ENCODE data around the gene HMCES. TPM values are rescaled to one million over a fixed set of nuclear protein-coding genes. Genes with fewer than 3 reads are reported as not detected.
A peak's percentile ranks its signal among the peaks of the same experiment; 100 is the strongest.

Gene HMCES
- total and polyA plus RNA-seq, 2 of the 13 experiments (the other 11 are each of a cell fraction or from before 2014, with no cell fraction given) = 16.1 to 37.5 TPM

DNA sequence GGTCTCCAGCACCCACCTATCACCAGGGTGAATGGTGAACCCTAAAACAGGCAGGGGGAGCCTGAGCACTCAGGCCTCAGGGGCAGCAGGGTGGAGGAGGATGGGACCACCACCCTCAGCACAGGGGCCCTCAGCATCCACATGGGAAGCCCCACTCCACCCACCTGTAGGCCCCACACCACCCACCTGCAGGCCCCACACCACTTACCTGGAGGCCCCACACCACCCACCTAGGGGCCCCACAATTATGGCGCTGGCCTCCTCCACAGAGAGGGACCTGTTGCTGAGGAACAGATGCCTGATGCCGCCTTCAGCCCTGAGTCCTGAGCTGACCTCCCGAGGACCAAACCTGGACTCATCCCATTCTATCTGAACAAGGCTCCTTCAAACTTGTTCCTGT is 46.7 kb downstream of the HMCES start (continued):
- TF ChIP-seq, protein P1, sequence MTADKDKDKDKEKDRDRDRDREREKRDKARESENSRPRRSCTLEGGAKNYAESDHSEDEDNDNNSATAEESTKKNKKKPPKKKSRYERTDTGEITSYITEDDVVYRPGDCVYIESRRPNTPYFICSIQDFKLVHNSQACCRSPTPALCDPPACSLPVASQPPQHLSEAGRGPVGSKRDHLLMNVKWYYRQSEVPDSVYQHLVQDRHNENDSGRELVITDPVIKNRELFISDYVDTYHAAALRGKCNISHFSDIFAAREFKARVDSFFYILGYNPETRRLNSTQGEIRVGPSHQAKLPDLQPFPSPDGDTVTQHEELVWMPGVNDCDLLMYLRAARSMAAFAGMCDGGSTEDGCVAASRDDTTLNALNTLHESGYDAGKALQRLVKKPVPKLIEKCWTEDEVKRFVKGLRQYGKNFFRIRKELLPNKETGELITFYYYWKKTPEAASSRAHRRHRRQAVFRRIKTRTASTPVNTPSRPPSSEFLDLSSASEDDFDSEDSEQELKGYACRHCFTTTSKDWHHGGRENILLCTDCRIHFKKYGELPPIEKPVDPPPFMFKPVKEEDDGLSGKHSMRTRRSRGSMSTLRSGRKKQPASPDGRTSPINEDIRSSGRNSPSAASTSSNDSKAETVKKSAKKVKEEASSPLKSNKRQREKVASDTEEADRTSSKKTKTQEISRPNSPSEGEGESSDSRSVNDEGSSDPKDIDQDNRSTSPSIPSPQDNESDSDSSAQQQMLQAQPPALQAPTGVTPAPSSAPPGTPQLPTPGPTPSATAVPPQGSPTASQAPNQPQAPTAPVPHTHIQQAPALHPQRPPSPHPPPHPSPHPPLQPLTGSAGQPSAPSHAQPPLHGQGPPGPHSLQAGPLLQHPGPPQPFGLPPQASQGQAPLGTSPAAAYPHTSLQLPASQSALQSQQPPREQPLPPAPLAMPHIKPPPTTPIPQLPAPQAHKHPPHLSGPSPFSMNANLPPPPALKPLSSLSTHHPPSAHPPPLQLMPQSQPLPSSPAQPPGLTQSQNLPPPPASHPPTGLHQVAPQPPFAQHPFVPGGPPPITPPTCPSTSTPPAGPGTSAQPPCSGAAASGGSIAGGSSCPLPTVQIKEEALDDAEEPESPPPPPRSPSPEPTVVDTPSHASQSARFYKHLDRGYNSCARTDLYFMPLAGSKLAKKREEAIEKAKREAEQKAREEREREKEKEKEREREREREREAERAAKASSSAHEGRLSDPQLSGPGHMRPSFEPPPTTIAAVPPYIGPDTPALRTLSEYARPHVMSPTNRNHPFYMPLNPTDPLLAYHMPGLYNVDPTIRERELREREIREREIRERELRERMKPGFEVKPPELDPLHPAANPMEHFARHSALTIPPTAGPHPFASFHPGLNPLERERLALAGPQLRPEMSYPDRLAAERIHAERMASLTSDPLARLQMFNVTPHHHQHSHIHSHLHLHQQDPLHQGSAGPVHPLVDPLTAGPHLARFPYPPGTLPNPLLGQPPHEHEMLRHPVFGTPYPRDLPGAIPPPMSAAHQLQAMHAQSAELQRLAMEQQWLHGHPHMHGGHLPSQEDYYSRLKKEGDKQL (CRISPR knock-in tag; IDR thresholded peaks at IDR 0.05; ENCODE audit: low read depth) = no peak
- TF ChIP-seq ZIK1 (CRISPR knock-in tag; IDR thresholded peaks at IDR 0.05; ENCODE audit: borderline replicate concordance, low read depth) = no peak
- no peak for TF ChIP-seq ZNF292 (CRISPR knock-in tag; IDR thresholded peaks at IDR 0.05; ENCODE audit: borderline replicate concordance, low read depth)
- no peak for TF ChIP-seq GABPA (IDR thresholded peaks at IDR 0.05; ENCODE audit: low read depth, low read length)
- TF ChIP-seq GABPA (CRISPR knock-in tag; IDR thresholded peaks at IDR 0.05; ENCODE audit: low read depth) = no peak
- no peak for TF ChIP-seq FOXM1 (CRISPR knock-in tag; IDR thresholded peaks at IDR 0.05)
- no peak for TF ChIP-seq MYC (CRISPR knock-in tag; IDR thresholded peaks at IDR 0.05; ENCODE audit: borderline replicate concordance)
- no peak for TF ChIP-seq SNAPC2 (CRISPR knock-in tag; IDR thresholded peaks at IDR 0.05)
- no peak for TF ChIP-seq FOSL2 (CRISPR knock-in tag; IDR thresholded peaks at IDR 0.05)

DNA sequence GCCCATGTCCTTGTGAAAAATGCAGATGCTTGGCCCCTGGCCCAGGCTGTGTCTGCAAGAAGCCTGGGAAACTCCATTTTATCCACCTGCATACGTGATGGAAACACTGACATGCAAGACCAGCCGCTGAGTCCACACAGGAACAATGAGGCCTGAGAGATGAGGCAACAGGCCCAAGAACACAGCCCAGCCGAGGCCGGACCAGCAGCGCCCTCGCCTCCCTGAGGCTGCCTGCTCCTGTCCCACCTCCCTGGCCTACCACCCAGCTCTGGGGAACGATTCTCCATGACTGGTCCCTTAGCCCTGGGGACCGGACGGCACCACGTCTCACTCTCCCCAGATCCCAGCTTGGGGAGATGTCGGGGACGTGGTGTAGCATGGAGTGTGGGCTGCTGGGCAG is 47.5 kb downstream of the HMCES start:
- in situ Hi-C loops (cut with HindIII; ENCODE audit: extremely low pct_ligation_motif_present, low pct_unique_long_range_greater_than_20kb) = no loop called here
- H4K20me1 ChIP-seq (ENCODE audit: insufficient read depth, low read length) = no peaks in the 10 kb centered on the region
- no peaks in the 10 kb centered on the region for H3K27me3 ChIP-seq (ENCODE audit: control insufficient read depth in 1 of 2, insufficient read depth in 2 of 2, low read length in 2 of 2)
- H3K36me3 ChIP-seq (replicated peaks in 1 of 2; ENCODE audit: control insufficient read depth in 1 of 2, insufficient read depth in 2 of 2, low read length in 2 of 2) = no peaks in the 10 kb centered on the region
- FAIRE-seq (no peak), ATAC-seq (peak; percentile 40), DNase-seq (ENCODE audit: low spot score) (no peak)
- POLR2A ChIA-PET = interaction anchor here (4.6 kb wide), 1 partner anchor 9 kb away, joined by 33 read pairs; a partner anchor contains a TSS
- WGBS (ENCODE audit: low lambda C conversion rate) = 67% methylated on average over 1 of the region's 12 CpGs
- H3K27ac ChIP-seq (ENCODE audit: extremely low read length, insufficient read depth, low read length) = no peak overlapping the region
- H3K79me2 ChIP-seq (ENCODE audit: insufficient read depth, low read length) = no peaks in the 10 kb centered on the region
- intact Hi-C loops (cut with micrococcal nuclease; ENCODE audit: unreplicated experiment) = no loop called here
- no peaks in the 10 kb centered on the region for H3K9me3 ChIP-seq (ENCODE audit: low read length)
- CTCF ChIA-PET (ENCODE audit: low intra/inter-chr PET ratio, low total read pairs) = no interaction called here
- H3K4me2 ChIP-seq (ENCODE audit: low read depth, low read length) = peak overlapping the region; percentile 52
- no TSS peak for BruUV-seq (replicated peaks)
- no peak overlapping the region for H2AFZ ChIP-seq (ENCODE audit: low read length)
- peak overlapping the region; percentile 35; the same call in 1 of the 2 replicates for H3K9ac ChIP-seq (ENCODE audit: insufficient read depth, low read depth, low read length)
- peaks cover 64% of the 10 kb centered on the region for H3K4me1 ChIP-seq (ENCODE audit: insufficient read depth, low read length)
- H3K4me3 ChIP-seq (replicated peaks in 1 of 3; ENCODE audit: insufficient read depth in 1 of 3, low read depth in 2 of 3, low read length in 3 of 3) = peak overlapping the region in 1 of 3 experiments; percentile 17; a peak in 1 of 6 replicates
- TF ChIP-seq, protein P2, sequence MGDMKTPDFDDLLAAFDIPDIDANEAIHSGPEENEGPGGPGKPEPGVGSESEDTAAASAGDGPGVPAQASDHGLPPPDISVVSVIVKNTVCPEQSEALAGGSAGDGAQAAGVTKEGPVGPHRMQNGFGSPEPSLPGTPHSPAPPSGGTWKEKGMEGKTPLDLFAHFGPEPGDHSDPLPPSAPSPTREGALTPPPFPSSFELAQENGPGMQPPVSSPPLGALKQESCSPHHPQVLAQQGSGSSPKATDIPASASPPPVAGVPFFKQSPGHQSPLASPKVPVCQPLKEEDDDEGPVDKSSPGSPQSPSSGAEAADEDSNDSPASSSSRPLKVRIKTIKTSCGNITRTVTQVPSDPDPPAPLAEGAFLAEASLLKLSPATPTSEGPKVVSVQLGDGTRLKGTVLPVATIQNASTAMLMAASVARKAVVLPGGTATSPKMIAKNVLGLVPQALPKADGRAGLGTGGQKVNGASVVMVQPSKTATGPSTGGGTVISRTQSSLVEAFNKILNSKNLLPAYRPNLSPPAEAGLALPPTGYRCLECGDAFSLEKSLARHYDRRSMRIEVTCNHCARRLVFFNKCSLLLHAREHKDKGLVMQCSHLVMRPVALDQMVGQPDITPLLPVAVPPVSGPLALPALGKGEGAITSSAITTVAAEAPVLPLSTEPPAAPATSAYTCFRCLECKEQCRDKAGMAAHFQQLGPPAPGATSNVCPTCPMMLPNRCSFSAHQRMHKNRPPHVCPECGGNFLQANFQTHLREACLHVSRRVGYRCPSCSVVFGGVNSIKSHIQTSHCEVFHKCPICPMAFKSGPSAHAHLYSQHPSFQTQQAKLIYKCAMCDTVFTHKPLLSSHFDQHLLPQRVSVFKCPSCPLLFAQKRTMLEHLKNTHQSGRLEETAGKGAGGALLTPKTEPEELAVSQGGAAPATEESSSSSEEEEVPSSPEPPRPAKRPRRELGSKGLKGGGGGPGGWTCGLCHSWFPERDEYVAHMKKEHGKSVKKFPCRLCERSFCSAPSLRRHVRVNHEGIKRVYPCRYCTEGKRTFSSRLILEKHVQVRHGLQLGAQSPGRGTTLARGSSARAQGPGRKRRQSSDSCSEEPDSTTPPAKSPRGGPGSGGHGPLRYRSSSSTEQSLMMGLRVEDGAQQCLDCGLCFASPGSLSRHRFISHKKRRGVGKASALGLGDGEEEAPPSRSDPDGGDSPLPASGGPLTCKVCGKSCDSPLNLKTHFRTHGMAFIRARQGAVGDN (CRISPR knock-in tag; IDR thresholded peaks at IDR 0.05) = peak; percentile 57
- no peak for TF ChIP-seq SOX13 (IDR thresholded peaks at IDR 0.05)
- 0 out of 4 replicates have a peak, but pooled peaks of 1 of the 2 experiments have one; percentile 9 for TF ChIP-seq SOX13 (CRISPR knock-in tag; conservative IDR thresholded peaks at IDR 0.05 in 1 of 2, IDR thresholded peaks at IDR 0.05 in 1 of 2)
- TF ChIP-seq ZNF136 (CRISPR knock-in tag; IDR thresholded peaks at IDR 0.05; ENCODE audit: low read depth) = no peak
- TF ChIP-seq CEBPG (CRISPR knock-in tag; IDR thresholded peaks at IDR 0.05) = peak; percentile 61
- TF ChIP-seq ZFY (CRISPR knock-in tag; IDR thresholded peaks at IDR 0.05) = 0 out of 2 replicates have a peak, but pooled peaks have one; percentile 16
- TF ChIP-seq ZNF768 (CRISPR knock-in tag; IDR thresholded peaks at IDR 0.05) = peak; percentile 54; the same call in 1 of the 2 replicates
